BJ (cell line): ENCODE results near the gene KBTBD8. TPM values are rescaled to one million over a fixed set of nuclear protein-coding genes. Genes with fewer than 3 reads are reported as not detected.

ENCODE experiments used
- CTCF ChIA-PET: fragments of 350-600 bp; formaldehyde crosslinking; extraction: SDS; loops from one replicate; lab custom pipeline; 2021; ENCODE audit warnings: antibody characterized with exemption, inconsistent platforms; lab: Yijun Ruan, JAX
- POLR2A ChIA-PET: fragments of 300-600 bp; sonication (Branson Sonifier 250); formaldehyde crosslinking; extraction: SDS; loops from one replicate; lab custom pipeline; 2021; ENCODE audit warnings: antibody characterized with exemption; lab: Charles Lee
- DNase-seq: peaks from one replicate; pipeline ENCODE4 v3.0.0-alpha.2; 2011; ENCODE audit warnings: low read depth
- H3K27me3 ChIP-seq: 2 replicates; pipeline ENCODE4 v1.6.0; 2011; ENCODE audit warnings: low read length; ENCODE audit not compliant: control insufficient read depth, insufficient read depth
- H3K36me3 ChIP-seq: 2 replicates; pipeline ENCODE4 v1.5.1; 2011; ENCODE audit warnings: low read length; ENCODE audit not compliant: control insufficient read depth, insufficient read depth
- H3K4me3 ChIP-seq: 2 replicates; pipeline ENCODE4 v1.5.1; 2011; ENCODE audit warnings: low read depth, mild to moderate bottlenecking, control low read depth, low read length
- polyA plus RNA-seq: library from polyadenylated mRNA; depleted of rRNA; stranded (reverse); fragments of >200 nt; gene quantifications from 2 replicates; pipeline ENCODE4 v1.2.3, GENCODE V29; 2011
- TF ChIP-seq, protein P1 (sequence below): IDR thresholded peaks from 2 replicates; pipeline ENCODE4 v1.5.1; 2011; ENCODE audit warnings: low read depth, mild to moderate bottlenecking, control low read depth, inconsistent platforms, low read length, moderate library complexity; ENCODE audit not compliant: insufficient read depth

Gene KBTBD8
- polyA plus RNA-seq, 1 experiment: 0.31 TPM

GRCh38 chr3:67044955-67045354 lies 46.8 kb downstream of the KBTBD8 start:
- Histone ChIP-seq H3K4me3 (no peak overlapping the region), H3K36me3 (no peaks in the 10 kb centered on the region), H3K27me3 (no peaks in the 10 kb centered on the region)
- ChIA-PET CTCF (interaction anchor here (0.6 kb wide), 1 partner anchor 1702 kb away, joined by 4 read pairs; no protein-coding TSS in a partner anchor), POLR2A (no interaction called here)
- DNase-seq: no peak
- TF ChIP-seq, protein P1, sequence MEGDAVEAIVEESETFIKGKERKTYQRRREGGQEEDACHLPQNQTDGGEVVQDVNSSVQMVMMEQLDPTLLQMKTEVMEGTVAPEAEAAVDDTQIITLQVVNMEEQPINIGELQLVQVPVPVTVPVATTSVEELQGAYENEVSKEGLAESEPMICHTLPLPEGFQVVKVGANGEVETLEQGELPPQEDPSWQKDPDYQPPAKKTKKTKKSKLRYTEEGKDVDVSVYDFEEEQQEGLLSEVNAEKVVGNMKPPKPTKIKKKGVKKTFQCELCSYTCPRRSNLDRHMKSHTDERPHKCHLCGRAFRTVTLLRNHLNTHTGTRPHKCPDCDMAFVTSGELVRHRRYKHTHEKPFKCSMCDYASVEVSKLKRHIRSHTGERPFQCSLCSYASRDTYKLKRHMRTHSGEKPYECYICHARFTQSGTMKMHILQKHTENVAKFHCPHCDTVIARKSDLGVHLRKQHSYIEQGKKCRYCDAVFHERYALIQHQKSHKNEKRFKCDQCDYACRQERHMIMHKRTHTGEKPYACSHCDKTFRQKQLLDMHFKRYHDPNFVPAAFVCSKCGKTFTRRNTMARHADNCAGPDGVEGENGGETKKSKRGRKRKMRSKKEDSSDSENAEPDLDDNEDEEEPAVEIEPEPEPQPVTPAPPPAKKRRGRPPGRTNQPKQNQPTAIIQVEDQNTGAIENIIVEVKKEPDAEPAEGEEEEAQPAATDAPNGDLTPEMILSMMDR: no peak

DNA sequence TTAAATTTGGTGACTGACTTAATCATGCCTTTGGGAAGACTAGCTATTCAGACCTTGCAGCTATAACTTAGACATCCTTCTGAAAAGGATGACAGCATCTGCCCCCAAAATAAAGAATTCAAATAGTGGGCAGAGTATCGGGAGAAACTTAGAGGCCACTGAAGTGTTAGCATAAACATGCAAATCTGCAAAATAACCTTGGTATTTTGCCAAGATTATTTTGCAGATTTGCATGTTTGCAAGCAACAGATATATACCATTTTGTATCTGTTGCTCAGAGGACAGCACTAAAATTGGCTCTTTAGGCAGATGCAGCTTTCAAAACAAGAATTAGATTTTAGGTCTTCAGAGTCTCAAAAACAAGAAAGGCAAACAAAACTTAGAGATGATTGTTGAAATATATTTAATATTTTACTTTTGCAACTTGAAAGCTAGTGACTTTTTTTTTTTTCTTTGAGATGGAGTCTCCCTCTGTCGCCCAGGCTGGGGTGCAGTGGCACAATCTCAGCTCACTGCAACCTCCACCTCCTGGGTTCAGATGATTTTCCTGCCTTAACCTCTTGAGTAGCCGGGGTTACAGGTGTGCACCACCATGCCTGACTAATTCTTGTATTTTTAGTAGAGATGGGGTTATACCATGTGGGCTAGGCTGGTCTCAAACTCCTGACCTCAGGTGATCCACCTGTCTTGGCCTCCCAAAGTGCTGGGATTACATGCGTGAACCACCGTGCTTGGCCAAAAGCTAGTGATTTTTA lies 47.8 kb downstream of the KBTBD8 start:
- no peak overlapping the region for H3K4me3 ChIP-seq
- no peaks in the 10 kb centered on the region for H3K27me3 ChIP-seq
- TF ChIP-seq, protein P1: no peak
- no peak for DNase-seq
- CTCF ChIA-PET: interaction anchor here (0.6 kb wide), 1 partner anchor 1805 kb away, joined by 3 read pairs; no protein-coding TSS in a partner anchor
- no peaks in the 10 kb centered on the region for H3K36me3 ChIP-seq
- POLR2A ChIA-PET: no interaction called here

DNA sequence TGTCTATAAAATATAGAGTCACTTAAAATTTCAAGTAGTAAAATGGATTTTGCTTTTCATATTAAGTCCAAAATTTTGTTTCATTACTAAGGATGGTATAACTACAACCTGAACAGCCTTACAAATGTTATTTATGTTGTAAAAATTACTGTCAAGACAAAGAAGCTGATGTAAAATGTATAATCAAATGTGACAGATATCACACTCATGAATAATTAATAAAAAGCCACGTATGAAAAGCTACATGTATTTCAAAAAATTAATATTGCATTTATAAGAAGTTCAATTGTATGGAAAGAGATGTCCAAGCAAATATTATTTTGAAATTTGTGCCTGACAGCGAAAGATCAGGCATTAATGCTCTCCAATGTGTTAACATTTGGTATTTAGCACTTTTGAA lies 48.9 kb downstream of the KBTBD8 start:
- no peak for DNase-seq
- TF ChIP-seq, protein P1: no peak
- ChIA-PET CTCF (no interaction called here), POLR2A (no interaction called here)
- H3K27me3 ChIP-seq: no peaks in the 10 kb centered on the region
- H3K4me3 ChIP-seq: no peak overlapping the region
- H3K36me3 ChIP-seq: no peaks in the 10 kb centered on the region

DNA sequence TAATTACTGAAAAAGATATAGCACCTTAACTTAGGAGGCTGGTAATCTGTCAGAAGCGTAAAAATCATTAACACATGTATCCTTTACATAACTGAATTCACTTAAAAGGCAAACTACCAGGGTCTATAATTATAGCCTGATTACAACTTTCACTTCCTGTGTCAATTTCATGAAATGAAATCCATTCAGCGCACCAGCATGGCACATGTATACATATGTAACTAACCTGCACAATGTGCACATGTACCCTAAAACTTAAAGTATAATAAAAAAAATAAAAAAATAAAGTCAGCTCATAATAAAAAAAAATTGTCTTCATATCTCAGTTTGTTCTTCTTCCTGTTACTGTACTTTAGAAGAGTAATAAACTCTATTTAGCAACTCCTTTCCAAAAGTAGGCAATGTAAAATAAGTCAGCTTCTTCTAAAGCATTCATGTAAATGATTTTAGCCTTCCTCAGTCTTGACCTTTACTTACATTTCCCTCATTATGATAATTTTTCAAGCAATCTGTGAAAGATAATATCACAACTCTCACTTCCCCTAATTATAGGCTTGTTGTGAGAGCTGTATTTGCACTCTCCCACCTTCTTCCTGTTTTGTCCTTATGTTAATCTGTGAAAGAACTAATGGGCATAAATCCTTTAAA lies 50.1 kb downstream of the KBTBD8 start:
- ChIA-PET POLR2A (no interaction called here), CTCF (interaction anchor here (0.6 kb wide), 1 partner anchor 1848 kb away, joined by 3 read pairs; no protein-coding TSS in a partner anchor)
- DNase-seq: no peak
- no peaks in the 10 kb centered on the region for H3K36me3 ChIP-seq
- TF ChIP-seq, protein P1: no peak
- H3K4me3 ChIP-seq: no peak overlapping the region
- no peaks in the 10 kb centered on the region for H3K27me3 ChIP-seq

GRCh38 chr3:67048715-67049074 lies 50.6 kb downstream of the KBTBD8 start:
- H3K27me3 ChIP-seq: no peaks in the 10 kb centered on the region
- POLR2A ChIA-PET: no interaction called here
- DNase-seq: no peak
- CTCF ChIA-PET: no interaction called here
- no peak overlapping the region for H3K4me3 ChIP-seq
- TF ChIP-seq, protein P1: no peak
- H3K36me3 ChIP-seq: no peaks in the 10 kb centered on the region
